ENCODE data around the gene SLC34A3. TPM values are rescaled to one million over a fixed set of nuclear protein-coding genes. Genes with fewer than 3 reads are reported as not detected.

SLC34A3 gene
- total RNA-seq, 1 donor from 2014 or later, result not detected

DNA sequence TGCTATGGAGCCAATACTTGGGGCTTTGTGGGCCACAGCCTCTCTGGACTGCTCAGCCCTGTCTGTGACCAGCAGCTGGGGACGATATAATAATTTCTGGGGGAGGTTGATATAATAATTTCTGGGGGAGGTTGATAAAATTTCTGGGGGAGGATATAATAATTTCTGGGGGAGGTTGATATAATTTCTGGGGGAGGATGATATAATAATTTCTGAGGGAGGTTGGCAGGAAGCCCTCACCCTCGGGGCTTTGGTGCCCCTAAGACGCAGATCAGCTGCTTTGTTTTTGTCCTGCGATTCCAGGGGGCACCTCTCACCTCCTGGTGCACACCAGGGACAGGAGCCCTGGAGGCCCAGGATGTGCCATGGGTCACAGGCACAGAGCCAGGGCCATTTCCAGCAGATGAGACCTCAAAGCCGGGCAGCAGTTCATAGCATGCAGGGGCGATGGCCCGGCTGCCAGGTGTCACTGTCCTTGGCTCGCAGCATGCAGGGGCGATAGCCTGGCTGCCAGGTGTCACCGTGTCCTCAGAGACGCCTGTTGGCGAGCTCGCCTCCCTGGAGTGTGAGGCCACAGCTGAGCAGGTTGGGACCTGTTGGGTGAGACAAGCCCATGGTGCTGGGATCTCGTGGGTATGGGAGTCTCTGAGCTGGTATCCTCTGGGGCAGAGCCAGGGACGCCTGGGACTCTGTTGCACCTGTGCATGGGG, 43.1 kb downstream of the SLC34A3 start:
- no peak overlapping the region for H2AFZ ChIP-seq (replicated peaks)
- H3F3A ChIP-seq (ENCODE audit: low read depth), result peaks cover 17% of the 10 kb centered on the region
- Mint-ChIP-seq H3K36me3 (peaks cover 5% of the 10 kb centered on the region), H3K9me3 (no peaks in the 10 kb centered on the region), H3K27me3 (ENCODE audit: insufficient read depth, low read depth) (peaks cover 8% of the 10 kb centered on the region), H3K4me1 (peaks cover 14% of the 10 kb centered on the region), H3K27ac (no peak overlapping the region), H3K4me3 (no peak overlapping the region)
- H3K4me1 ChIP-seq, result peaks cover 21% of the 10 kb centered on the region
- no peak for DNase-seq (ENCODE audit: low spot score)
- H3K9ac ChIP-seq, result no peak overlapping the region
- H3K36me3 ChIP-seq, result no peaks in the 10 kb centered on the region
- H3K9me3 ChIP-seq (ENCODE audit: low read depth), result no peaks in the 10 kb centered on the region
- H3K4me3 ChIP-seq, result no peak overlapping the region
- H3K27me3 ChIP-seq, result peaks cover 11% of the 10 kb centered on the region
- no peak overlapping the region for H3K4me2 ChIP-seq
- H3K27ac ChIP-seq, result no peak overlapping the region
- H3K79me2 ChIP-seq (ENCODE audit: low read depth), result no peaks in the 10 kb centered on the region
- TF ChIP-seq EZH2phosphoT487 (IDR thresholded peaks at IDR 0.05) (no peak), EZH2 (IDR thresholded peaks at IDR 0.05) (no peak)
- TF ChIP-seq, protein P1, sequence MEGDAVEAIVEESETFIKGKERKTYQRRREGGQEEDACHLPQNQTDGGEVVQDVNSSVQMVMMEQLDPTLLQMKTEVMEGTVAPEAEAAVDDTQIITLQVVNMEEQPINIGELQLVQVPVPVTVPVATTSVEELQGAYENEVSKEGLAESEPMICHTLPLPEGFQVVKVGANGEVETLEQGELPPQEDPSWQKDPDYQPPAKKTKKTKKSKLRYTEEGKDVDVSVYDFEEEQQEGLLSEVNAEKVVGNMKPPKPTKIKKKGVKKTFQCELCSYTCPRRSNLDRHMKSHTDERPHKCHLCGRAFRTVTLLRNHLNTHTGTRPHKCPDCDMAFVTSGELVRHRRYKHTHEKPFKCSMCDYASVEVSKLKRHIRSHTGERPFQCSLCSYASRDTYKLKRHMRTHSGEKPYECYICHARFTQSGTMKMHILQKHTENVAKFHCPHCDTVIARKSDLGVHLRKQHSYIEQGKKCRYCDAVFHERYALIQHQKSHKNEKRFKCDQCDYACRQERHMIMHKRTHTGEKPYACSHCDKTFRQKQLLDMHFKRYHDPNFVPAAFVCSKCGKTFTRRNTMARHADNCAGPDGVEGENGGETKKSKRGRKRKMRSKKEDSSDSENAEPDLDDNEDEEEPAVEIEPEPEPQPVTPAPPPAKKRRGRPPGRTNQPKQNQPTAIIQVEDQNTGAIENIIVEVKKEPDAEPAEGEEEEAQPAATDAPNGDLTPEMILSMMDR (IDR thresholded peaks at IDR 0.05), result no peak
- H4K20me1 ChIP-seq (ENCODE audit: low read depth), result no peaks in the 10 kb centered on the region

DNA sequence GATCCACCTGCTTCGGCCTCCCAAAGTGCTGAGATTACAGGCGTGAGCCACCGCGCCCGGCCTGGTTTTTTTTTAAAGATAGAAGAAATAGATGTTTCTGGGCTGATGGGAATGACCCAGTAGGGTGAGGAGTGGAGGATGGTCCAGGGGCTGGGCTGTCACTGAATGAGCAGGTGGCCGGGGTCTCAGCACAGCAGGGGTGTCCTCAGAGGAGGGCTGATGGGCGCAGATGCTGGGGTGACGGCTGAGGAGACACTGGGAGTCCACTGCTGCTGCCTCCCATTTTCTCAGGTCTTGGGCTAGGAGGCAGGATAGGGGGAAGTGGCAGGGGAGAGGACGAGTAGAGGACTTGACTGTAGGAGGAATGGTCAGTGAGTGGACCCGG, 44.5 kb downstream of the SLC34A3 start:
- Histone ChIP-seq H3K36me3 (no peaks in the 10 kb centered on the region), H3K9me3 (ENCODE audit: low read depth) (no peaks in the 10 kb centered on the region), H4K20me1 (ENCODE audit: low read depth) (no peaks in the 10 kb centered on the region), H3K79me2 (ENCODE audit: low read depth) (no peaks in the 10 kb centered on the region), H3K27me3 (peaks cover 23% of the 10 kb centered on the region), H3K9ac (no peak overlapping the region), H3K4me2 (no peak overlapping the region), H3K4me3 (no peak overlapping the region), H3K27ac (no peak overlapping the region), H2AFZ (replicated peaks) (no peak overlapping the region), H3K4me1 (peaks cover 21% of the 10 kb centered on the region), H3F3A (ENCODE audit: low read depth) (peaks cover 17% of the 10 kb centered on the region)
- H3K4me3 Mint-ChIP-seq, result no peak overlapping the region
- peaks cover 14% of the 10 kb centered on the region for H3K4me1 Mint-ChIP-seq
- peaks cover 8% of the 10 kb centered on the region for H3K27me3 Mint-ChIP-seq (ENCODE audit: insufficient read depth, low read depth)
- TF ChIP-seq EZH2phosphoT487 (IDR thresholded peaks at IDR 0.05) (no peak), EZH2 (IDR thresholded peaks at IDR 0.05) (no peak)
- TF ChIP-seq, protein P1 (IDR thresholded peaks at IDR 0.05), result no peak
- no peak overlapping the region for H3K27ac Mint-ChIP-seq
- H3K9me3 Mint-ChIP-seq, result no peaks in the 10 kb centered on the region
- no peaks in the 10 kb centered on the region for H3K36me3 Mint-ChIP-seq
- DNase-seq (ENCODE audit: low spot score), result no peak

DNA sequence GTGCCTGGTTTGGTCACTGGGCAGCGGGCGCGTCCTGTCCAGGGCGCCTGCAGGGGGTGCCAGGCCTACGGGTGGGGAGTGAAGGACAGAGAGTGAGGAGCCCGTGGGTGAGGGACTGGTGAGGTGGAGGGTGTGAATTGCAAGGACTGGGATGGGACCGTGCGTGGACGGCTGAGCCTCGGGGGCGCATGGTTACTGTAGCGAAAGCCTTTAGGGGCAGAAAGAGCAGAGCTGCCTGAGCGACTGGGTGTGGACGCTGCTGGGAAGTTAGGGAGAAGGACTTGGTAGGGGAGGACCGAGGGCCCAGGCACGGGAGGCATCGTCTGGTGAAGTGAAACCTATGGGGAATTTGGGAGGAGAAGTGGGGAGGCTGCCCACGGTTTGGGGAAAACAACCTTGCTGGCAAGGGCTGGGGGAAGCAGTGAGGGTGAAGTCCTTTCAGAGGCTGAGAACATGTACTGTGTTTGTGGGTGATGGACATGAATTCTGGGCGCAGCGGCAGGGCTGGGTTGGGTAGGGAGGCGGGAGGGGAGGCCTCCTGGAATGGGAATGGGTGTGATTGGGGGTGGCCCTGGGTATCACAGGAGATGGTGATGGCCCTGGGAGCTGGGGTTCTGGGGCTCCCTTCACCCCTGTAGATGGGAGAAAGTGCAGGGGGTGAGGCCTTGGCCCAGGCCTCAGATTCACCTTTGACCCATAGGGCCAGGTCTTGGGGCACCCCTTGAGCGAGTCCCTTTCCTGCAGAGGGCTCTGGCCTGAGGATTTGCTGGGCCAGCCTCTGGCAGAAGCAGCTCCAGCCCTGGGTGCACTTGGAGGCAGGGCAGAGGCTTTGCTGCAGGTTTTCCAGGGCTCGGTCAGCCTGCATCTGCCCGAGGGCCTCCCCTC, 45.1 kb downstream of the SLC34A3 start:
- H3K27ac Mint-ChIP-seq, result peak overlapping the region; percentile 17
- no peak for DNase-seq (ENCODE audit: low spot score)
- peaks cover 14% of the 10 kb centered on the region for H3K4me1 Mint-ChIP-seq
- H3K4me3 Mint-ChIP-seq, result peak overlapping the region; percentile 38
- Histone ChIP-seq H3K9me3 (ENCODE audit: low read depth) (no peaks in the 10 kb centered on the region), H3K27ac (peak overlapping the region; percentile 76), H3K79me2 (ENCODE audit: low read depth) (no peaks in the 10 kb centered on the region), H3K4me1 (peaks cover 24% of the 10 kb centered on the region), H3K4me2 (peak overlapping the region; percentile 72), H3K36me3 (no peaks in the 10 kb centered on the region), H4K20me1 (ENCODE audit: low read depth) (no peaks in the 10 kb centered on the region), H3F3A (ENCODE audit: low read depth) (peaks cover 17% of the 10 kb centered on the region), H3K4me3 (no peak overlapping the region), H3K27me3 (peaks cover 30% of the 10 kb centered on the region), H2AFZ (replicated peaks) (no peak overlapping the region), H3K9ac (no peak overlapping the region)
- peaks cover 8% of the 10 kb centered on the region for H3K27me3 Mint-ChIP-seq (ENCODE audit: insufficient read depth, low read depth)
- H3K36me3 Mint-ChIP-seq, result no peaks in the 10 kb centered on the region
- no peak for TF ChIP-seq EZH2phosphoT487 (IDR thresholded peaks at IDR 0.05)
- TF ChIP-seq EZH2 (IDR thresholded peaks at IDR 0.05), result no peak
- TF ChIP-seq, protein P1 (IDR thresholded peaks at IDR 0.05), result no peak
- no peaks in the 10 kb centered on the region for H3K9me3 Mint-ChIP-seq

Data from neural progenitor cell (in vitro differentiated cells).